WTC11 (cell line): ENCODE results near the gene TMCC2. TPM values are rescaled to one million over a fixed set of nuclear protein-coding genes. Genes with fewer than 3 reads are reported as not detected.

Experiments
- ATAC-seq: fragments of 200-7000 bp; cut with Tn5 transposase; 2 replicates; pipeline ENCODE4 v1.10.0; 2021; ENCODE audit warnings: mild to moderate bottlenecking, moderate library complexity
- CTCF ChIA-PET: fragments of 300-600 bp; sonication (Branson Sonifier 250); formaldehyde crosslinking; loops from one replicate; lab custom pipeline; 2021; ENCODE audit warnings: antibody characterized with exemption; lab: Charles Lee
- POLR2A ChIA-PET: fragments of 350-600 bp; sonication (Branson Sonifier 250); formaldehyde crosslinking; loops from one replicate; lab custom pipeline; 2021; ENCODE audit warnings: antibody characterized with exemption; lab: Charles Lee
- DNase-seq: peaks from one replicate; pipeline ENCODE4 v3.0.0; 2021; ENCODE audit warnings: low spot score
- H3K27ac Mint-ChIP-seq: 2 replicates; pipeline ENCODE4 v1.8.0; 2021; ENCODE audit warnings: mixed read lengths
- H3K27me3 Mint-ChIP-seq: 2 replicates; pipeline ENCODE4 v1.8.0; 2021; ENCODE audit warnings: low read depth, mild to moderate bottlenecking, moderate library complexity, mixed read lengths
- H3K36me3 Mint-ChIP-seq: 2 replicates; pipeline ENCODE4 v1.8.0; 2021; ENCODE audit warnings: mixed read lengths
- H3K4me1 Mint-ChIP-seq: 2 replicates; pipeline ENCODE4 v1.8.0; 2022; ENCODE audit warnings: mixed read lengths
- H3K4me3 Mint-ChIP-seq: 2 replicates; pipeline ENCODE4 v1.8.0; 2021; ENCODE audit warnings: mild to moderate bottlenecking, moderate library complexity, mixed read lengths
- H3K9me3 Mint-ChIP-seq: 2 replicates; pipeline ENCODE4 v1.8.0; 2021; ENCODE audit warnings: mixed read lengths
- ATF1 ChIP-seq: sonication (generic); formaldehyde crosslinking; IDR thresholded peaks from 2 replicates; pipeline ENCODE4 v1.8.1; 2023; ENCODE audit warnings: mild to moderate bottlenecking, moderate library complexity, missing genetic modification reagents
- CREM ChIP-seq: sonication (generic); formaldehyde crosslinking; IDR thresholded peaks from 2 replicates; pipeline ENCODE4 v1.8.1; 2022; ENCODE audit warnings: mild to moderate bottlenecking, missing genetic modification reagents, moderate library complexity
- ELF4 ChIP-seq: sonication (generic); formaldehyde crosslinking; IDR thresholded peaks from 2 replicates; pipeline ENCODE4 v1.8.1; 2022; ENCODE audit warnings: low read depth, mild to moderate bottlenecking, moderate library complexity, missing genetic modification reagents
- EMX1 ChIP-seq: fragments of 250-450 bp; sonication (Bioruptor Pico); IDR thresholded peaks from 2 replicates; pipeline ENCODE4 v1.8.0; 2021; ENCODE audit warnings: mild to moderate bottlenecking
- FOXJ3 ChIP-seq: sonication (generic); formaldehyde crosslinking; IDR thresholded peaks from 2 replicates; pipeline ENCODE4 v1.9.0; 2021; ENCODE audit warnings: missing genetic modification reagents, mild to moderate bottlenecking, borderline replicate concordance
- FOXP1 ChIP-seq: sonication (generic); formaldehyde crosslinking; IDR thresholded peaks from 2 replicates; pipeline ENCODE4 v1.8.0; 2022; ENCODE audit warnings: missing genetic modification reagents, mild to moderate bottlenecking, moderate library complexity, borderline replicate concordance
- GRHL2 ChIP-seq: fragments of 250-450 bp; sonication (Bioruptor Pico); IDR thresholded peaks from 2 replicates; pipeline ENCODE4 v1.8.0; 2022; ENCODE audit warnings: mild to moderate bottlenecking, moderate library complexity; ENCODE audit not compliant: insufficient replicate concordance, severe bottlenecking
- JAZF1 ChIP-seq: fragments of 250-450 bp; sonication (Bioruptor Pico); IDR thresholded peaks from 2 replicates; pipeline ENCODE4 v1.9.0; 2021; ENCODE audit warnings: moderate library complexity, mild to moderate bottlenecking, inconsistent platforms
- KAT7 ChIP-seq: sonication (generic); formaldehyde crosslinking; IDR thresholded peaks from 2 replicates; pipeline ENCODE4 v1.8.1; 2023; ENCODE audit warnings: missing genetic modification reagents, mild to moderate bottlenecking, borderline replicate concordance
- NR1H2 ChIP-seq: sonication (generic); formaldehyde crosslinking; IDR thresholded peaks from 2 replicates; pipeline ENCODE4 v1.9.0; 2021; ENCODE audit warnings: mild to moderate bottlenecking, moderate library complexity, missing genetic modification reagents
- RORB ChIP-seq: fragments of 250-450 bp; sonication (Bioruptor Pico); IDR thresholded peaks from 2 replicates; pipeline ENCODE4 v1.9.0; 2021; ENCODE audit warnings: mild to moderate bottlenecking
- SMAD3 ChIP-seq: sonication (generic); formaldehyde crosslinking; IDR thresholded peaks from 2 replicates; pipeline ENCODE4 v1.8.0; 2022; ENCODE audit warnings: missing genetic modification reagents, mild to moderate bottlenecking, borderline replicate concordance
- TEAD4 ChIP-seq: sonication (generic); formaldehyde crosslinking; IDR thresholded peaks from 2 replicates; pipeline ENCODE4 v1.8.0; 2022; ENCODE audit warnings: mild to moderate bottlenecking, missing genetic modification reagents
- TP53 ChIP-seq: sonication (generic); formaldehyde crosslinking; IDR thresholded peaks from 2 replicates; pipeline ENCODE4 v1.8.1; 2023; ENCODE audit warnings: mild to moderate bottlenecking, missing genetic modification reagents
- ZNF219 ChIP-seq: sonication (generic); formaldehyde crosslinking; IDR thresholded peaks from 2 replicates; pipeline ENCODE4 v1.8.0; 2023; ENCODE audit warnings: missing genetic modification reagents, mild to moderate bottlenecking, borderline replicate concordance
- ZNF232 ChIP-seq: sonication (generic); formaldehyde crosslinking; IDR thresholded peaks from 2 replicates; pipeline ENCODE4 v1.8.0; 2022; ENCODE audit warnings: mild to moderate bottlenecking, missing genetic modification reagents
- ZNF263 ChIP-seq: sonication (generic); formaldehyde crosslinking; IDR thresholded peaks from 2 replicates; pipeline ENCODE4 v1.8.1; 2022; ENCODE audit warnings: low read depth, mild to moderate bottlenecking, moderate library complexity, missing genetic modification reagents
- ZNF671 ChIP-seq: fragments of 250-450 bp; sonication (Bioruptor Pico); IDR thresholded peaks from 2 replicates; pipeline ENCODE4 v1.8.0; 2021; ENCODE audit warnings: mild to moderate bottlenecking
- total RNA-seq: library from RNA; stranded (reverse); gene quantifications from 3 replicates; pipeline ENCODE4 v1.2.3, GENCODE V29; 2021
- TF ChIP-seq, protein P1 (sequence below): fragments of 250-450 bp; sonication (Bioruptor Pico); conservative IDR thresholded peaks from 2 replicates; pipeline ENCODE4 v1.9.0; 2021; ENCODE audit warnings: mild to moderate bottlenecking
- TF ChIP-seq, protein P2 (sequence below): sonication (generic); formaldehyde crosslinking; IDR thresholded peaks from 2 replicates; pipeline ENCODE4 v1.8.1; 2022; ENCODE audit warnings: mild to moderate bottlenecking, moderate library complexity, missing genetic modification reagents
- TF ChIP-seq, protein P3 (sequence below): fragments of 250-450 bp; sonication (Bioruptor Pico); IDR thresholded peaks from 2 replicates; pipeline ENCODE4 v1.9.0; 2021; ENCODE audit warnings: moderate library complexity, mild to moderate bottlenecking, inconsistent platforms, borderline replicate concordance
- TF ChIP-seq, protein P4 (sequence below): fragments of 250-450 bp; sonication (Bioruptor Pico); IDR thresholded peaks from 2 replicates; pipeline ENCODE4 v1.9.0; 2021; ENCODE audit warnings: mild to moderate bottlenecking
- TF ChIP-seq, protein P5 (sequence below): sonication (generic); formaldehyde crosslinking; conservative IDR thresholded peaks from 2 replicates; pipeline ENCODE4 v1.8.1; 2022; ENCODE audit warnings: mild to moderate bottlenecking, missing genetic modification reagents
- TF ChIP-seq, protein P6 (sequence below): sonication (generic); formaldehyde crosslinking; IDR thresholded peaks from 2 replicates; pipeline ENCODE4 v1.8.1; 2023; ENCODE audit warnings: mild to moderate bottlenecking, missing genetic modification reagents, moderate library complexity
- TF ChIP-seq, protein P7 (sequence below): fragments of 250-450 bp; sonication (Bioruptor Pico); IDR thresholded peaks from 2 replicates; pipeline ENCODE4 v1.9.0; 2021; ENCODE audit warnings: mild to moderate bottlenecking
- TF ChIP-seq, protein P8 (sequence below): fragments of 200-600 bp; IDR thresholded peaks from 2 replicates; pipeline ENCODE4 v1.8.0; 2022; ENCODE audit warnings: antibody characterized with exemption

The TMCC2 gene
- total RNA-seq, 1 experiment from 2014 or later, result 9.5 TPM

DNA sequence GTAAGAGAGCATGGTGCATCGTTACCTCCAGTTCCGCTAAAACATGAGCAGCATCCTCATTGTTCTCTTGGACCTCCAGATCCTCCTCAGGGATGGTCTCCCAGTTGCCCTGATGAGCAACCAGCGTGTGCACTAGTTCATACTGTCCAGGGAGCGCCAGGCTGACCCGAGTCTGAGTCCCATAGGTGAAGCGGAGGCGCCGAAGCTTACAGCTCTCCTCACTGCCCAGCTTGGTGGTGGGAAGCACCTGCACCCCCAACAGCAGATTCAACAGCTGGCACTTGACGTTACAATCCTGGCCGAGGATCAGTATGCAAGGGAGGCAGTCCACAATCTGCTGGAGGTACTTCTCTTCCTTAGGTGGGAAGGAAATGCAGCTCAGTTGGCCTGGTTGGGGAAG is 40.3 kb upstream of the TMCC2 start:
- H3K36me3 Mint-ChIP-seq, result peaks cover 9% of the 10 kb centered on the region; the same call in 1 of the 2 replicates
- H3K4me1 Mint-ChIP-seq, result peaks cover 57% of the 10 kb centered on the region
- no peak for DNase-seq
- H3K27me3 Mint-ChIP-seq, result no peaks in the 10 kb centered on the region
- ChIA-PET POLR2A (no interaction called here), CTCF (interaction anchor here (1.2 kb wide), 2 partner anchors 40 to 126 kb away, joined by 4 to 5 read pairs; partner anchors contain the start of gene TMCC2)
- peak overlapping the region; percentile 36 for H3K4me3 Mint-ChIP-seq
- ATAC-seq, result no peak
- H3K9me3 Mint-ChIP-seq, result no peaks in the 10 kb centered on the region
- TF ChIP-seq TEAD4, result no peak
- TF ChIP-seq ZNF232, result no peak
- TF ChIP-seq, protein P1, sequence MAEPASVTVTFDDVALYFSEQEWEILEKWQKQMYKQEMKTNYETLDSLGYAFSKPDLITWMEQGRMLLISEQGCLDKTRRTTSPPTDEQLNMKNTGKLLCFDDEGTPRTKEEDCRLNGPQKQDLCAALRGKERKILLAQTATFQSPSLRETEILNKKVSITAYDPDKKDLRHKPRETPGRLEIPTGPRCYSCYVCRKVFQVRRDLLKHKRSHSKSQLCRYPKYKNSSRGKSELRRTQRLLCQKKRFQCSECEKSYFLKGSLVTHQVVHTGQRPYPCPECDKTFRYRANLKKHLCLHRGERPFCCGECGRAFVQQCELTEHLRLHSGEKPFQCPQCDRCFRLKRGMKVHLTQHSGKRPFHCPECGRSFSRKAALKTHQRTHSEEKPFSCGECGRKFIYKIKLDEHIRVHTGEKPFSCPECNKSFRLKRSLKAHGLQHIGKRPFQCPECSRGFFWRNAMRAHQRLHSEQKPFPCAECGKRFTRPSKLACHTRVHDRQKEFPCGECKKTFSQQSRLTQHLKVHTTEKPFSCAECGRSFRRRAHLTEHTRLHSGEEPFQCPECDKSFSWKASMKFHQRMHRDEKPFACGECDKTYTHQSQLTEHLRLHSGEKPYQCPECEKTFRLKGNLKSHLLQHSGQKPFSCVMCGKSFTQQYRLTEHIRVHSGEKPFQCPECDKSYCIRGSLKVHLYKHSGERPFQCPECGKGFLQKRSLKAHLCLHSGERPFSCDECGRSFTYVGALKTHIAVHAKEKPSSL (CRISPR knock-in tag), result no peak
- TF ChIP-seq TP53 (CRISPR knock-in tag), result no peak
- TF ChIP-seq ZNF671, result no peak
- TF ChIP-seq, protein P2, sequence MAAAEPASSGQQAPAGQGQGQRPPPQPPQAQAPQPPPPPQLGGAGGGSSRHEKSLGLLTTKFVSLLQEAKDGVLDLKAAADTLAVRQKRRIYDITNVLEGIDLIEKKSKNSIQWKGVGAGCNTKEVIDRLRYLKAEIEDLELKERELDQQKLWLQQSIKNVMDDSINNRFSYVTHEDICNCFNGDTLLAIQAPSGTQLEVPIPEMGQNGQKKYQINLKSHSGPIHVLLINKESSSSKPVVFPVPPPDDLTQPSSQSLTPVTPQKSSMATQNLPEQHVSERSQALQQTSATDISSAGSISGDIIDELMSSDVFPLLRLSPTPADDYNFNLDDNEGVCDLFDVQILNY (CRISPR knock-in tag), result no peak
- no peak for TF ChIP-seq NR1H2 (CRISPR knock-in tag)
- TF ChIP-seq, protein P3, sequence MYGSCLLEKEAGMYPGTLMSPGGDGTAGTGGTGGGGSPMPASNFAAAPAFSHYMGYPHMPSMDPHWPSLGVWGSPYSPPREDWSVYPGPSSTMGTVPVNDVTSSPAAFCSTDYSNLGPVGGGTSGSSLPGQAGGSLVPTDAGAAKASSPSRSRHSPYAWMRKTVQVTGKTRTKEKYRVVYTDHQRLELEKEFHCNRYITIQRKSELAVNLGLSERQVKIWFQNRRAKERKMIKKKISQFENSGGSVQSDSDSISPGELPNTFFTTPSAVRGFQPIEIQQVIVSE (CRISPR knock-in tag), result no peak
- TF ChIP-seq, protein P4, sequence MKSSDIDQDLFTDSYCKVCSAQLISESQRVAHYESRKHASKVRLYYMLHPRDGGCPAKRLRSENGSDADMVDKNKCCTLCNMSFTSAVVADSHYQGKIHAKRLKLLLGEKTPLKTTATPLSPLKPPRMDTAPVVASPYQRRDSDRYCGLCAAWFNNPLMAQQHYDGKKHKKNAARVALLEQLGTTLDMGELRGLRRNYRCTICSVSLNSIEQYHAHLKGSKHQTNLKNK (CRISPR knock-in tag), result no peak
- TF ChIP-seq FOXJ3, result no peak
- no peak for TF ChIP-seq CREM (CRISPR knock-in tag)
- TF ChIP-seq, protein P5, sequence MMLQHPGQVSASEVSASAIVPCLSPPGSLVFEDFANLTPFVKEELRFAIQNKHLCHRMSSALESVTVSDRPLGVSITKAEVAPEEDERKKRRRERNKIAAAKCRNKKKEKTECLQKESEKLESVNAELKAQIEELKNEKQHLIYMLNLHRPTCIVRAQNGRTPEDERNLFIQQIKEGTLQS (CRISPR knock-in tag), result no peak
- no peak for TF ChIP-seq FOXP1
- TF ChIP-seq ZNF263, result no peak
- no peak for TF ChIP-seq EMX1 (CRISPR knock-in tag)
- no peak for TF ChIP-seq GRHL2 (CRISPR knock-in tag)
- TF ChIP-seq, protein P6, sequence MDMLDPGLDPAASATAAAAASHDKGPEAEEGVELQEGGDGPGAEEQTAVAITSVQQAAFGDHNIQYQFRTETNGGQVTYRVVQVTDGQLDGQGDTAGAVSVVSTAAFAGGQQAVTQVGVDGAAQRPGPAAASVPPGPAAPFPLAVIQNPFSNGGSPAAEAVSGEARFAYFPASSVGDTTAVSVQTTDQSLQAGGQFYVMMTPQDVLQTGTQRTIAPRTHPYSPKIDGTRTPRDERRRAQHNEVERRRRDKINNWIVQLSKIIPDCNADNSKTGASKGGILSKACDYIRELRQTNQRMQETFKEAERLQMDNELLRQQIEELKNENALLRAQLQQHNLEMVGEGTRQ (CRISPR knock-in tag), result no peak
- no peak for TF ChIP-seq RORB
- no peak for TF ChIP-seq ZNF219 (CRISPR knock-in tag)
- peak overlapping the region; percentile 75 for H3K27ac Mint-ChIP-seq

DNA sequence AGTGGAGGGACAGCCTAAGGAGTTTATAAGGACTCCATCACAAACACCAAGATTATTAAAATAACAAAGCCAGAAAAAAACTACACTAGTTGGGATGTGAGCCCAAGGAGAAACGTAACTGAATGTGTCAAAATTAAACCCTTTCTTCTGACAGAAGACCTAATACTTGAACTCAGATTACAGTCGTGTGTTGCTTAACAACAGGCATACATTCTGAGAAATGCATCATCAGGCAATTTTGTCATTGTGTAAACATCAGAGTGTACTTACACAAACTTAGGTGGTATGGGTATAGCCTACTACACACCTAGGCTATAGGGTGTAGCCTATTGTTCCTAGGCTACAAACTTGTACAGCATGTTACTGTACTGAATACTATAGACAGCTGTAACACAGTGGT is 39.6 kb upstream of the TMCC2 start:
- POLR2A ChIA-PET, result no interaction called here
- Mint-ChIP-seq H3K27ac (peak overlapping the region; percentile 75; the same call in 1 of the 2 replicates), H3K4me3 (peak overlapping the region; percentile 36; the same call in 1 of the 2 replicates), H3K36me3 (peaks cover 5% of the 10 kb centered on the region; the same call in 1 of the 2 replicates), H3K4me1 (peaks cover 64% of the 10 kb centered on the region), H3K9me3 (no peaks in the 10 kb centered on the region), H3K27me3 (no peaks in the 10 kb centered on the region)
- DNase-seq (no peak), ATAC-seq (no peak)
- CTCF ChIA-PET, result interaction anchor here (1.2 to 1.6 kb wide), 3 partner anchors 39 to 126 kb away, joined by 4 to 6 read pairs (median 5); partner anchors contain the start of gene TMCC2
- TF ChIP-seq ZNF232 (no peak), ELF4 (CRISPR knock-in tag) (no peak), ATF1 (CRISPR knock-in tag) (no peak), JAZF1 (CRISPR knock-in tag) (no peak), SMAD3 (CRISPR knock-in tag) (no peak), KAT7 (no peak)
- TF ChIP-seq, protein P7, sequence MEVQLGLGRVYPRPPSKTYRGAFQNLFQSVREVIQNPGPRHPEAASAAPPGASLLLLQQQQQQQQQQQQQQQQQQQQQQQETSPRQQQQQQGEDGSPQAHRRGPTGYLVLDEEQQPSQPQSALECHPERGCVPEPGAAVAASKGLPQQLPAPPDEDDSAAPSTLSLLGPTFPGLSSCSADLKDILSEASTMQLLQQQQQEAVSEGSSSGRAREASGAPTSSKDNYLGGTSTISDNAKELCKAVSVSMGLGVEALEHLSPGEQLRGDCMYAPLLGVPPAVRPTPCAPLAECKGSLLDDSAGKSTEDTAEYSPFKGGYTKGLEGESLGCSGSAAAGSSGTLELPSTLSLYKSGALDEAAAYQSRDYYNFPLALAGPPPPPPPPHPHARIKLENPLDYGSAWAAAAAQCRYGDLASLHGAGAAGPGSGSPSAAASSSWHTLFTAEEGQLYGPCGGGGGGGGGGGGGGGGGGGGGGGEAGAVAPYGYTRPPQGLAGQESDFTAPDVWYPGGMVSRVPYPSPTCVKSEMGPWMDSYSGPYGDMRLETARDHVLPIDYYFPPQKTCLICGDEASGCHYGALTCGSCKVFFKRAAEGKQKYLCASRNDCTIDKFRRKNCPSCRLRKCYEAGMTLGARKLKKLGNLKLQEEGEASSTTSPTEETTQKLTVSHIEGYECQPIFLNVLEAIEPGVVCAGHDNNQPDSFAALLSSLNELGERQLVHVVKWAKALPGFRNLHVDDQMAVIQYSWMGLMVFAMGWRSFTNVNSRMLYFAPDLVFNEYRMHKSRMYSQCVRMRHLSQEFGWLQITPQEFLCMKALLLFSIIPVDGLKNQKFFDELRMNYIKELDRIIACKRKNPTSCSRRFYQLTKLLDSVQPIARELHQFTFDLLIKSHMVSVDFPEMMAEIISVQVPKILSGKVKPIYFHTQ (CRISPR knock-in tag), result no peak
- TF ChIP-seq, protein P8, sequence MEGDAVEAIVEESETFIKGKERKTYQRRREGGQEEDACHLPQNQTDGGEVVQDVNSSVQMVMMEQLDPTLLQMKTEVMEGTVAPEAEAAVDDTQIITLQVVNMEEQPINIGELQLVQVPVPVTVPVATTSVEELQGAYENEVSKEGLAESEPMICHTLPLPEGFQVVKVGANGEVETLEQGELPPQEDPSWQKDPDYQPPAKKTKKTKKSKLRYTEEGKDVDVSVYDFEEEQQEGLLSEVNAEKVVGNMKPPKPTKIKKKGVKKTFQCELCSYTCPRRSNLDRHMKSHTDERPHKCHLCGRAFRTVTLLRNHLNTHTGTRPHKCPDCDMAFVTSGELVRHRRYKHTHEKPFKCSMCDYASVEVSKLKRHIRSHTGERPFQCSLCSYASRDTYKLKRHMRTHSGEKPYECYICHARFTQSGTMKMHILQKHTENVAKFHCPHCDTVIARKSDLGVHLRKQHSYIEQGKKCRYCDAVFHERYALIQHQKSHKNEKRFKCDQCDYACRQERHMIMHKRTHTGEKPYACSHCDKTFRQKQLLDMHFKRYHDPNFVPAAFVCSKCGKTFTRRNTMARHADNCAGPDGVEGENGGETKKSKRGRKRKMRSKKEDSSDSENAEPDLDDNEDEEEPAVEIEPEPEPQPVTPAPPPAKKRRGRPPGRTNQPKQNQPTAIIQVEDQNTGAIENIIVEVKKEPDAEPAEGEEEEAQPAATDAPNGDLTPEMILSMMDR, result no peak
